H1 (cell line): ENCODE results near the gene SASH3. TPM values are rescaled to one million over a fixed set of nuclear protein-coding genes. Genes with fewer than 3 reads are reported as not detected.

Experiments used
- CTCF ChIA-PET: fragments of 300-600 bp; sonication (Branson Sonifier 250); formaldehyde crosslinking; loops from one replicate; lab custom pipeline; 2021; ENCODE audit not compliant: partially characterized antibody; lab: Charles Lee
- POLR2A ChIA-PET: fragments of 300-600 bp; sonication (Branson Sonifier 250); formaldehyde crosslinking; loops from one replicate; lab custom pipeline; 2021; ENCODE audit warnings: inconsistent platforms; ENCODE audit not compliant: partially characterized antibody; lab: Charles Lee
- DNase-seq, 2 experiments: peaks; one replicate each; pipeline versions ENCODE4 v3.0.0 to v3.0.0-alpha.2; 2010 to 2022; ENCODE audit warnings: low spot score in 2 of 2, low read depth in 1 of 2, mixed read lengths in 1 of 2
- FAIRE-seq: peaks from 2 replicates; lab custom pipeline; 2011; peaks lifted over from hg19 to GRCh38; lab: Jason Lieb, UNC
- H2AFZ ChIP-seq: 2 replicates; pipeline ENCODE4 v1.8.1; 2012; ENCODE audit warnings: low read length, inconsistent platforms
- H2AK5ac ChIP-seq: 2 replicates; pipeline ENCODE4 v1.6.1; 2013; ENCODE audit warnings: low read depth, low read length
- H2BK120ac ChIP-seq: replicated peaks from 2 replicates; pipeline ENCODE3; 2013; ENCODE audit warnings: low read depth, low read length, inconsistent platforms
- H2BK12ac ChIP-seq: 2 replicates; pipeline ENCODE4 v1.6.1; 2013; ENCODE audit warnings: low read depth, low read length
- H2BK15ac ChIP-seq: 2 replicates; pipeline ENCODE4 v1.6.1; 2013; ENCODE audit warnings: low read length
- H2BK20ac ChIP-seq: 2 replicates; pipeline ENCODE4 v1.6.1; 2013; ENCODE audit warnings: low read length
- H2BK5ac ChIP-seq: 2 replicates; pipeline ENCODE4 v1.6.1; 2013; ENCODE audit warnings: low read depth, low read length
- H3K14ac ChIP-seq: 2 replicates; pipeline ENCODE4 v1.6.1; 2013; ENCODE audit warnings: inconsistent platforms; ENCODE audit not compliant: insufficient read length
- H3K18ac ChIP-seq: 2 replicates; pipeline ENCODE4 v1.6.1; 2013; ENCODE audit warnings: low read length; ENCODE audit errors: extremely low read depth
- H3K23ac ChIP-seq: 2 replicates; pipeline ENCODE4 v1.6.1; 2013; ENCODE audit warnings: inconsistent platforms; ENCODE audit not compliant: insufficient read length
- H3K23me2 ChIP-seq: 2 replicates; pipeline ENCODE4 v1.6.1; 2013; ENCODE audit warnings: low read depth, low read length
- H3K27ac ChIP-seq: 2 replicates; pipeline ENCODE4 v1.6.1; 2011; ENCODE audit warnings: low read depth, low read length, inconsistent platforms
- H3K27me3 ChIP-seq, 4 experiments: replicated peaks in 1 of 4; 1 replicate in 1 of 4; 2 replicates in 3 of 4; pipeline versions ENCODE4 v1.6.1 to v1.8.1; 2011 to 2013; ENCODE audit warnings: low read length in 3 of 4, mild to moderate bottlenecking in 3 of 4, inconsistent platforms in 2 of 4, mixed read lengths in 2 of 4, moderate library complexity in 1 of 4; ENCODE audit not compliant: control insufficient read depth in 3 of 4, insufficient read depth in 3 of 4; ENCODE audit errors: extremely low read depth in 1 of 4
- H3K36me3 ChIP-seq, 4 experiments: 2 replicates each; pipeline versions ENCODE4 v1.6.1 to v1.8.1; 2011 to 2013; ENCODE audit warnings: mild to moderate bottlenecking in 4 of 4, low read length in 3 of 4, moderate library complexity in 2 of 4, control low read depth in 1 of 4, inconsistent platforms in 1 of 4; ENCODE audit not compliant: insufficient read depth in 4 of 4, control insufficient read depth in 2 of 4
- H3K4ac ChIP-seq: replicated peaks from 2 replicates; pipeline ENCODE3; 2013; ENCODE audit warnings: low read length, low read depth, mixed read lengths, inconsistent platforms; ENCODE audit not compliant: insufficient read length
- H3K4me1 ChIP-seq, 4 experiments: replicated peaks in 1 of 4; 1 replicate in 1 of 4; 2 replicates in 3 of 4; pipeline versions ENCODE4 v1.6.1 to v1.8.1; 2011 to 2013; ENCODE audit warnings: low read length in 3 of 4, inconsistent platforms in 2 of 4, mixed read lengths in 1 of 4; ENCODE audit not compliant: insufficient read depth in 4 of 4, control insufficient read depth in 3 of 4
- H3K4me2 ChIP-seq, 2 experiments: 2 replicates each; pipeline versions ENCODE4 v1.6.1 to v1.8.1; 2011 to 2013; ENCODE audit warnings: low read depth in 2 of 2, low read length in 2 of 2, control low read depth in 1 of 2, inconsistent platforms in 1 of 2, mild to moderate bottlenecking in 1 of 2; ENCODE audit not compliant: insufficient read depth in 1 of 2
- H3K4me3 ChIP-seq, 4 experiments: fragments of 200-600, 300-600 bp in 1 of 4; sonication (generic), shearing (Covaris generic), sonication (Bioruptor Twin) in 1 of 4; 2 replicates each; pipeline versions ENCODE4 v1.5.1 to v1.8.1; 2011 to 2016; ENCODE audit warnings: low read length in 4 of 4, low read depth in 3 of 4, control low read depth in 2 of 4, inconsistent platforms in 2 of 4, mild to moderate bottlenecking in 2 of 4, mixed read lengths in 1 of 4, moderate library complexity in 1 of 4; ENCODE audit not compliant: insufficient read depth in 2 of 4; ENCODE audit errors: extremely low read depth in 1 of 4
- H3K56ac ChIP-seq: replicated peaks from 2 replicates; pipeline ENCODE3; 2013; ENCODE audit warnings: low read depth, mild to moderate bottlenecking, mixed read lengths, low read length, inconsistent platforms; ENCODE audit not compliant: insufficient read length
- H3K79me1 ChIP-seq: 2 replicates; pipeline ENCODE4 v1.6.1; 2013; ENCODE audit warnings: low read depth, low read length, control low read depth
- H3K79me2 ChIP-seq, 2 experiments: 2 replicates each; pipeline versions ENCODE4 v1.6.1 to v1.8.1; 2012 to 2013; ENCODE audit warnings: low read length in 2 of 2, mild to moderate bottlenecking in 2 of 2, inconsistent platforms in 1 of 2; ENCODE audit not compliant: insufficient read depth in 2 of 2, control insufficient read depth in 1 of 2
- H3K9ac ChIP-seq, 4 experiments: replicated peaks in 1 of 4; 1 replicate in 1 of 4; 2 replicates in 3 of 4; pipeline versions ENCODE4 v1.6.1 to v1.8.1; 2011 to 2013; ENCODE audit warnings: low read depth in 3 of 4, low read length in 3 of 4, control low read depth in 2 of 4, mild to moderate bottlenecking in 2 of 4, moderate library complexity in 2 of 4, inconsistent platforms in 1 of 4; ENCODE audit errors: extremely low read depth in 1 of 4
- H3K9me3 ChIP-seq, 2 experiments: 2 replicates each; pipeline versions ENCODE4 v1.6.1 to v1.8.1; 2012 to 2013; ENCODE audit warnings: mild to moderate bottlenecking in 2 of 2, moderate library complexity in 2 of 2, control low read depth in 1 of 2, inconsistent platforms in 1 of 2, low read depth in 1 of 2, low read length in 1 of 2, mixed read lengths in 1 of 2; ENCODE audit not compliant: insufficient read depth in 2 of 2
- H4K20me1 ChIP-seq, 2 experiments: replicated peaks in 1 of 2; 2 replicates each; pipeline versions ENCODE3 to v1.8.1; 2011 to 2013; ENCODE audit warnings: inconsistent platforms in 2 of 2, low read length in 2 of 2, mild to moderate bottlenecking in 1 of 2; ENCODE audit not compliant: insufficient read depth in 2 of 2, control insufficient read depth in 1 of 2
- H4K5ac ChIP-seq: 2 replicates; pipeline ENCODE4 v1.6.1; 2013; ENCODE audit warnings: low read length, low read depth, mixed read lengths, inconsistent platforms; ENCODE audit not compliant: insufficient read length
- H4K8ac ChIP-seq: 2 replicates; pipeline ENCODE4 v1.8.0; 2013; ENCODE audit warnings: mild to moderate bottlenecking, moderate library complexity, low read length, inconsistent platforms; ENCODE audit not compliant: insufficient read depth; ENCODE audit errors: extremely low read depth
- H4K91ac ChIP-seq: replicated peaks from 2 replicates; pipeline ENCODE3; 2013; ENCODE audit warnings: low read length, mixed read lengths, inconsistent platforms; ENCODE audit not compliant: insufficient read length
- ATF2 ChIP-seq: IDR thresholded peaks from 2 replicates; pipeline ENCODE4 v1.6.1; 2012; ENCODE audit warnings: low read length, inconsistent platforms
- FOSL1 ChIP-seq: IDR thresholded peaks from 2 replicates; pipeline ENCODE4 v1.6.1; 2011; ENCODE audit warnings: mild to moderate bottlenecking, low read depth, low read length, moderate library complexity; ENCODE audit not compliant: insufficient read depth
- GABPA ChIP-seq: IDR thresholded peaks from 2 replicates; pipeline ENCODE4 v1.6.1; 2011; ENCODE audit warnings: mild to moderate bottlenecking, low read length, moderate library complexity, borderline replicate concordance; ENCODE audit not compliant: insufficient read depth
- KDM5A ChIP-seq: fragments of 200-600 bp; IDR thresholded peaks from 2 replicates; pipeline ENCODE4 v1.7.1; 2012; ENCODE audit warnings: mild to moderate bottlenecking, low read length, inconsistent platforms, mixed read lengths
- MAFK ChIP-seq: IDR thresholded peaks from 2 replicates; pipeline ENCODE4 v1.6.1; 2012; ENCODE audit warnings: low read depth, mild to moderate bottlenecking, improper control_type of control experiment, low read length
- NRF1 ChIP-seq: IDR thresholded peaks from 2 replicates; pipeline ENCODE4 v1.6.1; 2011; ENCODE audit warnings: mild to moderate bottlenecking, low read depth, low read length, improper control_type of control experiment
- SIX5 ChIP-seq: IDR thresholded peaks from 2 replicates; pipeline ENCODE4 v1.6.1; 2011; ENCODE audit warnings: mild to moderate bottlenecking, low read depth, low read length
- SP2 ChIP-seq: IDR thresholded peaks from 2 replicates; pipeline ENCODE4 v1.6.1; 2012; ENCODE audit warnings: mild to moderate bottlenecking, low read length, inconsistent platforms
- TAF7 ChIP-seq: optimal IDR thresholded peaks from 2 replicates; pipeline ENCODE3; 2011; ENCODE audit warnings: low read depth, mild to moderate bottlenecking, inconsistent platforms, low read length, moderate library complexity, borderline replicate concordance
- ZNF274 ChIP-seq: IDR thresholded peaks from 2 replicates; pipeline ENCODE4 v1.7.0; 2012; ENCODE audit warnings: low read length, borderline replicate concordance; ENCODE audit errors: extremely low read depth
- WGBS, 2 experiments: shearing (Covaris generic) in 1 of 2; methylation state at CpG; one replicate each; pipeline versions ENCODE4 v1.1.6 to v1.1.7; 2013 to 2015; ENCODE audit warnings: low lambda C conversion rate in 2 of 2, mixed read lengths in 2 of 2, inconsistent platforms in 1 of 2, low coverage in 1 of 2, missing lambda C conversion rate in 1 of 2; ENCODE audit not compliant: insufficient replicate concordance in 2 of 2, insufficient coverage in 1 of 2, insufficient read length in 1 of 2; ENCODE audit errors: extremely low coverage in 1 of 2, missing lambda C conversion rate in 1 of 2; 5-methylcytosine and 5-hydroxymethylcytosine counted together
- polyA plus RNA-seq, 7 experiments: library from polyadenylated mRNA; depleted of rRNA in 3 of 7; stranded (reverse) in 5 of 7; unstranded in 2 of 7; fragments of >200 nt in 5 of 7; fragments of 200-250 nt in 2 of 7; gene quantifications; 1 replicate in 5 of 7; 2 replicates in 1 of 7; 4 replicates in 1 of 7; pipeline versions ENCODE4 v1.2.1 to v1.2.3, GENCODE V29; 2011 to 2013; ENCODE audit warnings: missing spikeins in 2 of 7, mixed read lengths in 2 of 7
- total RNA-seq: library from RNA; stranded (reverse); fragmentation: NEBNext Ultra II Directional; extraction: Animal tissue kit (Norgen Biotek cat#: 25700); gene quantifications from 2 replicates; pipeline ENCODE4 v1.2.1, GENCODE V29; 2021
- TF ChIP-seq, protein P1 (sequence below): IDR thresholded peaks from 2 replicates; pipeline ENCODE4 v1.6.1; 2012; ENCODE audit warnings: inconsistent platforms
- TF ChIP-seq, protein P2 (sequence below): IDR thresholded peaks from 2 replicates; pipeline ENCODE4 v1.6.1; 2011; ENCODE audit warnings: low read length, improper control_type of control experiment

The SASH3 gene
- total and polyA plus RNA-seq, 2 of the 8 experiments (the other 6 are each of a cell fraction or from before 2014, with no cell fraction given) = not detected

- FAIRE-seq = no peak
- CTCF ChIA-PET = no interaction called here
- TF ChIP-seq ATF2 = no peak
- TF ChIP-seq NRF1 = no peak
- TF ChIP-seq TAF7 = no peak
- TF ChIP-seq, protein P1, sequence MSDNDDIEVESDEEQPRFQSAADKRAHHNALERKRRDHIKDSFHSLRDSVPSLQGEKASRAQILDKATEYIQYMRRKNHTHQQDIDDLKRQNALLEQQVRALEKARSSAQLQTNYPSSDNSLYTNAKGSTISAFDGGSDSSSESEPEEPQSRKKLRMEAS = no peak
- TF ChIP-seq ZNF274 = no peak
- TF ChIP-seq MAFK = no peak
- TF ChIP-seq FOSL1 = no peak
- TF ChIP-seq, protein P2, sequence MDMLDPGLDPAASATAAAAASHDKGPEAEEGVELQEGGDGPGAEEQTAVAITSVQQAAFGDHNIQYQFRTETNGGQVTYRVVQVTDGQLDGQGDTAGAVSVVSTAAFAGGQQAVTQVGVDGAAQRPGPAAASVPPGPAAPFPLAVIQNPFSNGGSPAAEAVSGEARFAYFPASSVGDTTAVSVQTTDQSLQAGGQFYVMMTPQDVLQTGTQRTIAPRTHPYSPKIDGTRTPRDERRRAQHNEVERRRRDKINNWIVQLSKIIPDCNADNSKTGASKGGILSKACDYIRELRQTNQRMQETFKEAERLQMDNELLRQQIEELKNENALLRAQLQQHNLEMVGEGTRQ = no peak
- TF ChIP-seq GABPA = no peak
- no peak for TF ChIP-seq SP2
- no peak for TF ChIP-seq KDM5A
- TF ChIP-seq SIX5 = no peak
Measured at GRCh38 chrX:129818123-129818522, 38.4 kb downstream of the SASH3 start.

More at GRCh38 chrX:129818123-129818522, 38.4 kb downstream of the SASH3 start:
- no peak overlapping the region for H4K8ac ChIP-seq
- H3K56ac ChIP-seq = no peak overlapping the region
- no peak overlapping the region for H2BK120ac ChIP-seq
- no peak overlapping the region for H2BK20ac ChIP-seq
- no peak overlapping the region for H2BK12ac ChIP-seq
- no peak overlapping the region for H3K4me2 ChIP-seq
- no peak overlapping the region for H2BK15ac ChIP-seq
- H3K14ac ChIP-seq = no peak overlapping the region
- H2BK5ac ChIP-seq = no peak overlapping the region
- no peak overlapping the region for H3K4me3 ChIP-seq
- no peak overlapping the region for H3K27ac ChIP-seq
- WGBS, 2 experiments = 100% methylated on average over 1 of the region's 2 CpGs; no CpG with 5 or more reads in 1 of the 2 experiments
- no peaks in the 10 kb centered on the region for H3K79me1 ChIP-seq
- H3K18ac ChIP-seq = no peak overlapping the region
- POLR2A ChIA-PET = no interaction called here
- H2AK5ac ChIP-seq = no peak overlapping the region
- H3K4me1 ChIP-seq = no peaks in the 10 kb centered on the region
- H4K5ac ChIP-seq = no peak overlapping the region
- H3K23ac ChIP-seq = no peak overlapping the region
- no peak for DNase-seq
- no peak overlapping the region for H2AFZ ChIP-seq
- H3K27me3 ChIP-seq = no peaks in the 10 kb centered on the region
- H3K23me2 ChIP-seq = no peaks in the 10 kb centered on the region
- no peak overlapping the region for H4K91ac ChIP-seq
- no peak overlapping the region for H3K9ac ChIP-seq
- no peaks in the 10 kb centered on the region for H3K9me3 ChIP-seq
- no peaks in the 10 kb centered on the region for H3K79me2 ChIP-seq
- peaks cover 0 to 8% (median 0%) of the 10 kb centered on the region in 4 experiments; a peak in 1 of 8 replicates for H3K36me3 ChIP-seq
- H3K4ac ChIP-seq = no peak overlapping the region
- H4K20me1 ChIP-seq = no peaks in the 10 kb centered on the region
